PC-9 (cell line): ENCODE measurements around the gene TTC7B. TPM values are rescaled to one million over a fixed set of nuclear protein-coding genes. Genes with fewer than 3 reads are reported as not detected.

Source experiments
- BruUV-seq: library from RNA; stranded (reverse); fragments of 400-500 nt; replicated peaks from 2 replicates; lab custom pipeline; 2021; lab: Mats Ljungman, UMichigan
- CTCF ChIA-PET: fragments of 300-600 bp; sonication (Branson Sonifier 250); formaldehyde crosslinking; loops from one replicate; lab custom pipeline; 2022; ENCODE audit warnings: antibody characterized with exemption; lab: Charles Lee
- POLR2A ChIA-PET: fragments of 300-600 bp; sonication (Branson Sonifier 250); formaldehyde crosslinking; loops from one replicate; lab custom pipeline; 2022; ENCODE audit warnings: antibody characterized with exemption; ENCODE audit not compliant: unreplicated experiment; lab: Charles Lee
- DNase-seq, 2 experiments: peaks; one replicate each; pipeline versions ENCODE4 v3.0.0 to v3.0.0-alpha.2; 2015 to 2022; ENCODE audit warnings: mixed read lengths in 1 of 2
- H2AFZ ChIP-seq: fragments of 200-600 bp; sonication (generic); 2 replicates; pipeline ENCODE4 v1.8.1; 2017; ENCODE audit warnings: antibody characterized with exemption
- H3F3A ChIP-seq: fragments of 200-600 bp; sonication (generic); 2 replicates; pipeline ENCODE4 v1.8.1; 2017; ENCODE audit warnings: antibody characterized with exemption, mild to moderate bottlenecking, low read depth; ENCODE audit not compliant: insufficient read depth
- H3K27ac ChIP-seq: fragments of 200-600 bp; sonication (generic); 2 replicates; pipeline ENCODE4 v1.6.1; 2016; ENCODE audit warnings: mixed run types
- H3K27me3 ChIP-seq: fragments of 200-600 bp; sonication (generic); 2 replicates; pipeline ENCODE4 v1.6.1; 2016; ENCODE audit warnings: low read depth, mixed run types; ENCODE audit not compliant: insufficient read depth
- H3K36me3 ChIP-seq: fragments of 200-600 bp; sonication (generic); 2 replicates; pipeline ENCODE4 v1.6.1; 2016; ENCODE audit warnings: low read depth, mixed run types
- H3K4me1 ChIP-seq: fragments of 200-600 bp; sonication (generic); replicated peaks from 2 replicates; pipeline ENCODE4 v1.6.1; 2016; ENCODE audit warnings: mixed run types; ENCODE audit not compliant: insufficient read depth
- H3K4me2 ChIP-seq: fragments of 200-600 bp; sonication (generic); 2 replicates; pipeline ENCODE4 v1.6.1; 2017; ENCODE audit warnings: mixed run types
- H3K4me3 ChIP-seq: fragments of 200-600 bp; sonication (generic); 2 replicates; pipeline ENCODE4 v1.6.1; 2016; ENCODE audit warnings: mixed run types
- H3K79me2 ChIP-seq: fragments of 200-600 bp; sonication (generic); 2 replicates; pipeline ENCODE4 v1.6.1; 2017; ENCODE audit warnings: low read depth, mixed run types
- H3K9me2 ChIP-seq: fragments of 200-600 bp; sonication (generic); 2 replicates; pipeline ENCODE4 v1.8.1; 2017; ENCODE audit warnings: mild to moderate bottlenecking; ENCODE audit not compliant: insufficient read depth
- H3K9me3 ChIP-seq: fragments of 200-600 bp; sonication (generic); 2 replicates; pipeline ENCODE4 v1.8.1; 2016; ENCODE audit warnings: low read depth; ENCODE audit not compliant: insufficient read depth
- H4K20me1 ChIP-seq: fragments of 200-600 bp; sonication (generic); 2 replicates; pipeline ENCODE4 v1.8.1; 2017; ENCODE audit not compliant: insufficient read depth
- CTCF ChIP-seq: fragments of 200-600 bp; sonication (generic); conservative IDR thresholded peaks from 2 replicates; pipeline ENCODE4 v1.6.1; 2017; ENCODE audit warnings: mixed run types, antibody characterized with exemption, mild to moderate bottlenecking, moderate library complexity
- EZH2 ChIP-seq: fragments of 200-600 bp; sonication (generic); IDR thresholded peaks from 2 replicates; pipeline ENCODE4 v1.8.0; 2017; ENCODE audit warnings: antibody characterized with exemption, low read depth
- intact Hi-C: fragments of 100-400 bp; cut with micrococcal nuclease; formaldehyde crosslinking; loops from one replicate; pipeline ENCODE4 v1.10.0; 2022; ENCODE audit not compliant: unreplicated experiment
- total RNA-seq: library from RNA; stranded (reverse); gene quantifications from 2 replicates; pipeline ENCODE4 v1.2.3, GENCODE V29; 2021

TTC7B gene
- total RNA-seq, 1 experiment from 2014 or later, result 6.8 TPM

- CTCF ChIA-PET, result no interaction called here
- intact Hi-C loops, result no loop called here
- no peaks in the 10 kb centered on the region for H3K27me3 ChIP-seq
- H3F3A ChIP-seq, result no peaks in the 10 kb centered on the region
- no TSS peak for BruUV-seq
- no peaks in the 10 kb centered on the region for H3K79me2 ChIP-seq
- no peaks in the 10 kb centered on the region for H3K9me3 ChIP-seq
- DNase-seq, result no peak
- H3K36me3 ChIP-seq, result no peaks in the 10 kb centered on the region
- TF ChIP-seq EZH2 (no peak), CTCF (no peak)
- no peak overlapping the region for H3K27ac ChIP-seq
- no peak overlapping the region for H3K4me2 ChIP-seq
- POLR2A ChIA-PET, result no interaction called here
- H3K4me3 ChIP-seq, result no peak overlapping the region
- H3K4me1 ChIP-seq, result peaks cover 14% of the 10 kb centered on the region
- H3K9me2 ChIP-seq, result no peaks in the 10 kb centered on the region
- no peaks in the 10 kb centered on the region for H4K20me1 ChIP-seq
- H2AFZ ChIP-seq, result no peak overlapping the region
Observed at GRCh38 chr14:90502760-90503159, 313.5 kb downstream of the TTC7B start.

- no peak overlapping the region for H3K4me2 ChIP-seq
- H3K27me3 ChIP-seq, result no peaks in the 10 kb centered on the region
- no peak overlapping the region for H3K4me3 ChIP-seq
- CTCF ChIA-PET, result no interaction called here
- no peak for TF ChIP-seq CTCF
- TF ChIP-seq EZH2, result no peak
- BruUV-seq, result no TSS peak
- peaks cover 10% of the 10 kb centered on the region; the same call in 1 of the 2 replicates for H3K4me1 ChIP-seq
- H3K27ac ChIP-seq, result no peak overlapping the region
- no peaks in the 10 kb centered on the region for H3K79me2 ChIP-seq
- DNase-seq, result no peak
- intact Hi-C loops, result no loop called here
- POLR2A ChIA-PET, result no interaction called here
- no peaks in the 10 kb centered on the region for H3K9me2 ChIP-seq
- H3K9me3 ChIP-seq, result no peaks in the 10 kb centered on the region
- H2AFZ ChIP-seq, result no peak overlapping the region
- H3F3A ChIP-seq, result no peaks in the 10 kb centered on the region
- H3K36me3 ChIP-seq, result no peaks in the 10 kb centered on the region
- H4K20me1 ChIP-seq, result no peaks in the 10 kb centered on the region
Observed at GRCh38 chr14:90500665-90501370, 315.4 kb downstream of the TTC7B start.

GRCh38 chr14:90499908-90500664, 316.1 kb downstream of the TTC7B start:
- intact Hi-C loops, result no loop called here

More at GRCh38 chr14:90499908-90500664, 316.1 kb downstream of the TTC7B start:
- no peaks in the 10 kb centered on the region for H3K79me2 ChIP-seq
- no peak overlapping the region for H3K4me3 ChIP-seq
- DNase-seq, result no peak
- H3K9me2 ChIP-seq, result no peaks in the 10 kb centered on the region
- no peak overlapping the region for H3K27ac ChIP-seq
- H3K9me3 ChIP-seq, result no peaks in the 10 kb centered on the region
- H3K27me3 ChIP-seq, result no peaks in the 10 kb centered on the region
- ChIA-PET POLR2A (no interaction called here), CTCF (no interaction called here)
- no peaks in the 10 kb centered on the region for H4K20me1 ChIP-seq
- TF ChIP-seq CTCF (no peak), EZH2 (no peak)
- no peaks in the 10 kb centered on the region for H3K36me3 ChIP-seq
- no peak overlapping the region for H3K4me2 ChIP-seq
- no peaks in the 10 kb centered on the region for H3F3A ChIP-seq
- no peak overlapping the region for H2AFZ ChIP-seq
- H3K4me1 ChIP-seq, result peaks cover 10% of the 10 kb centered on the region; the same call in 1 of the 2 replicates
- no TSS peak for BruUV-seq
